ENCODE data around the gene ZDHHC11.
"Not testable (repeated sequence)": the region's sequence is repeated elsewhere in the genome, so short reads cannot be mapped to it uniquely, and the experiment has no call there.

ZDHHC11 gene

GRCh38 chr5:798505-799138, 52.2 kb downstream of the ZDHHC11 start:
- DNase-seq: not testable (repeated sequence)

DNA sequence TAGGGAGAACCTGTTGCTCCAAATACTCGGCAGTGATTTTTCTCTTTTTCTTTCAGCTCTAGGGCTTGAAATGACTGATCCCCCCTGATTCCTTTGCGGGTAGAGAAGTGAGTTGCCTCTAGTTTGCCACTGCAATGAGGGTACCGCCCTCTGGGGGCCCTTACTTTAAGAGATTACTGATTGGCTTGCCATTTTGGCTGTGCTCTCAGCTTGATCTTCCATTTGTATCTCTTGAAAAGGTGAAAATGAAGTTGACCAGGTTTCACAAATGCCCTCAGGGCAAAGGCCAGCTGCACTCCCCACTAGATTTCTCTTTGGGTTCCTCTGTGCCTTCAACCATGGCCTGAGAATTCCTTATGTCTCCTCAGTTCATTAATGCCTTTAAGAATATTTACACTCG, 52.8 kb downstream of the ZDHHC11 start:
- not testable (repeated sequence) for DNase-seq

DNA sequence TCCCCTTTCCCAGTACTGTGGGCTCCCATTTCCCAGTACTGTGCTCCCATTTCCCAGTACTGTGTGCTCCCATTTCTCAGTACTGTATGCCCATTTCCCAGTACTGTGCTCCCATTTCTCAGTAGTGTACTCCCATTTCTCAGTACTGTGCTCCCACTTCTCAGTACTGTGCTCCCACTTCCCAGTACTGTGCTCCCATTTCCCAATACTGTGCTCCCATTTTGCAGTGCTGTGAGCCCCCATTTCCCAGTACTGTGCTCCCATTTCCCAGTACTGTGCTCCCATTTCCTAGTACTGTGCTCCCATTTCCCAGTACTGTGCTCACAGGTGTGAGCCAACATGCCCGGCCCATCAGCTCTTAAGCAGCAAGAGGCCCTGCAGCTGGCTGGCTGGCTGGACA, 54.9 kb downstream of the ZDHHC11 start:
- DNase-seq: not testable (repeated sequence)

GRCh38 chr5:794948-795347, 55.8 kb downstream of the ZDHHC11 start:
- not testable (repeated sequence) for DNase-seq

DNA sequence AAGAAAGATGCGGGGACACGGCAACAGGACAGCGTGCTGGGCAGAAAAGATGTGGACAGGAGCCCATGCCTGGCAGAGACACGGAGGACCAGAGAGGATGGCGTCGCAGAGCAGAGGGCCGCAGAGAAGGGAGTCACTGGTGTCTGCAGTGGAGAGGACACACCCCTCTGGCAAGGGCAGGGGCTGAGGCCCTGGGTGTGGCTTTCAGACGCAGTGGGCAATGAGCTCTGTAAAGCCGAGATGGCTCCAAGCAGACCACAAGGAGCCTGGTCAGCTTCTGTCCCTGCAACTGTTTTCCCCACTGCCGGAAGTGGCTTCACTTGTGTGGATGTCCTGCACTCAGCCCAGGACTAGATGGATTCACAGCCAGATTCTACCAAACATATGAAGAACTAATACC, 62.1 kb downstream of the ZDHHC11 start:
- DNase-seq: not testable (repeated sequence)

GRCh38 chr5:787857-788233, 62.9 kb downstream of the ZDHHC11 start:
- not testable (repeated sequence) for DNase-seq

DNA sequence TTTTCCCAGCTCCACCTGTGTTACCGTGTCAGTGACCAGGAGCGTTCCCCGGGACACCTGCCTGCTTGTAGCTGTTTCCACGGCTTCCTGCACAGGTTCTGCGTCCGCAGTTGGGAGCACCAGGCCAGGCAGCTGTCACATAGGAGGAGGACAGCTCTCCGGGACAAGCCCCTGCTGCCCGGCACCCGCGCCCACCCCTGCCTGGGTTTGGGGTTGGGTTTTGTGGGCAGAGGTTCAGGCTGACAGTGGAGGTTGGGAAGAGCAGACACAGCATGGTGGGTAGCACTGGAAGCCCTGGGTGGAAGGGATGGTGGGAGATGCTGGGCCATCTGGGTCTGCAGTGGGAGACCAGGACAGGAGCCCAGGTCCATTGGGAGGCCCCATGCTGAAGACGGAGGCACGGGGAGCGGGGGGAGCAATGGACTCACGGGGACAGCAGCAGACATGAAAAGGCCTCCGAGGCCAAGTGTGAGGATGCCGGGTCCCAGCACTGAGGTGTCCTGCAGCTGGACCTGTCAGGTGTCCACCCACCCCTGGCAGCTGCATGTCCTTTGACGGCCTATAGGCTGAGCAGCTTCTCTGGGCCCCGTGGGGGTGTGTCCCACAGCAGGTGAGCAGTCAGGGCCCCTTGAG, 63.4 kb downstream of the ZDHHC11 start:
- not testable (repeated sequence) for DNase-seq

GRCh38 chr5:785181-785705, 65.5 kb downstream of the ZDHHC11 start:
- not testable (repeated sequence) for DNase-seq

GRCh38 chr5:784428-785177, 66.2 kb downstream of the ZDHHC11 start, which contains the start of gene ZDHHC11B:
Gene ZDHHC11B (minus strand): TSS chr5:784729. CDS start chr5:766919, 17,810 bp downstream.
- peak; percentile 96 for DNase-seq

DNA sequence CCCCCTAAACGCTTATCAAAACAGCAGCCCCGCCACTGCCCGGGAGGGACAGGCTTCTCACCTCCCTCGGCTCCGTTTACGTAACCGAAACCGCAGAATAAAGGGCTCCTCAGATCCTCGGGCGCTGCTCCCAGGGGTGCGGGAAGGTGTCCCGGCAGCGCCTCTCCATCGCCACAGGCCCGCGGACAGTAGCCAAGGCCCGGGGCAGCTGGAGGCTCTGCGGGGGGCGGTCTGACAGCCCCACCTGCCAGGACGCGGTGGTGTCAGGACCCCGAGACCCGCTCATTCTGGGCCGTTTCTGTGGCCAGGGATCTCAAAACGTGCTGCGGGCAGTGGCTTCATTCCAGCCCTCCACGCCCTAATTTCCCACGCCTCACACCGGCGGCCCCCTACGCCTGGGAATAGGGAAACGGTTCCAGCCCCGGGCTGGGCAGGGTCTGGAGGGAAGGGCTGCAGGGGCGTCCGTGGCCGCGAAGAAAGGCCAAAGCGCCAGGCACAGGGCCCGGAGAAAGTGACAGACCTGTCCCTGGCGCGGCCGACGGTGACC, 66.8 kb downstream of the ZDHHC11 start:
- peak in 1 of 2 donors; percentile 29 for DNase-seq

- DNase-seq: peak in 1 of 2 donors; percentile 38
Measured at GRCh38 chr5:783049-783802, 67.6 kb downstream of the ZDHHC11 start.

GRCh38 chr5:782356-782755, 68.4 kb downstream of the ZDHHC11 start:
- DNase-seq: not testable (repeated sequence)

GRCh38 chr5:780571-780970, 70.2 kb downstream of the ZDHHC11 start:
- DNase-seq: not testable (repeated sequence)

DNA sequence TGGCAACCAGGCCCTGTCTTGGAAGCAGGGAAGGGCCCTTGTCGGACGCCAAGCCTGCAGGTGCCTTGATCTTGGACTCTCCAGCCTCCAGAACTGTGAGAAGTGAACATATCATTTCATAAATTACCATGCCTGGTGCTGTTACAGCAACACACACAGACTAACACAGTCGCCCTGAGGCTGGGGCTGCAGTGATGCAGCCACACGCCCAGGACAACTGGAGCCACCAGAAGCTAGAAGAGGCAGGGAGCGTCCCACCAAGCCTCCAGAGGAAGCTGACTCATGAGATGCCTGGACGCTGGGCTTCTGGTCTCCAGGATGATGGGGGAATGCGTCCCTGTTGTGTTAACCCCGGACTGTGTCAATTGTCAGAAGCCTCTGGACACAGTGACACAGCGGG, 71.8 kb downstream of the ZDHHC11 start:
- DNase-seq: not testable (repeated sequence)

GRCh38 chr5:778421-778820, 72.4 kb downstream of the ZDHHC11 start:
- DNase-seq: not testable (repeated sequence)

GRCh38 chr5:777756-778161, 73.0 kb downstream of the ZDHHC11 start:
- peak in 1 of 2 donors; percentile 18 for DNase-seq

DNA sequence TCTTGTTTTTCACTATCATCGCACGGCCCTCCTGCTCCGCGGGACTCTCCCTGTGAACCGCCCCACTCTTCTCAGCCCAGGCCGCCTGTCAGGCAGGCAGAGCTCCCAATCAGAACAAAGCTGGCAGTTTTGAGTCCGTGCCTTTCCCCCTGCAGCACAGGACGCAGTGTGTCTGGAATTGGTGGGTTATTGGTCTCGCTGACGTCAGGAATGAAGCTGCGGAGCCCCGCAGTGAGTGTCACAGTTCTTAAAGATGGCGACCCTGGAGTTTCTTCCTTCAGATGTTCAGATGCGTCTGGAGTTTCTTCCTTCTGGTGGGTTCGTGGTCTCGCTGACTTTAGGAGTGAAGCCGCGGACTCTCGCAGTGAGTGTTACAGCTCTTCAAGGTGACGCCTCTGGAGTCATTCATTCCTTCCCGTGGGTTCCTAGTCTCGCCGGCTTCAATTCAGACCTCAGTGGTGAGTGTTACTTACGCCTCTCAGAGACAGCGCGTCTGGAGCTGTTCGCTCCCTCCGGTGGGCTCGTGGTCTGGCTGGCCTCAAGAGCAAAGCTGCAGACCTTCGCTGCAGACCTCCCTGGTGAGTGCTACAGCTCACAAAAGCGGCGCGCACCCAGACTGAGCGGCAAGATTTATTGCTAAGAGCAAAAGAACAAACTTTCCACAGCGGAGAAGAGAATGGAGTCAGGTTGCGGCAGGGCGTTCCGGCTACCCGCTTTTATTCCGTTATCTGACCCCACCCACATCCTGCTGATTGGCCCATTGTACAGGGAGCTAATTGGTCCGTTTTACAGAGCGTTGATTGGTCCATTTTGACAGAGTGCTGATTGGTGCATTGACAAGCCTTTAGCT, 73.7 kb downstream of the ZDHHC11 start:
- peak in 1 of 2 donors; percentile 17 for DNase-seq

DNA sequence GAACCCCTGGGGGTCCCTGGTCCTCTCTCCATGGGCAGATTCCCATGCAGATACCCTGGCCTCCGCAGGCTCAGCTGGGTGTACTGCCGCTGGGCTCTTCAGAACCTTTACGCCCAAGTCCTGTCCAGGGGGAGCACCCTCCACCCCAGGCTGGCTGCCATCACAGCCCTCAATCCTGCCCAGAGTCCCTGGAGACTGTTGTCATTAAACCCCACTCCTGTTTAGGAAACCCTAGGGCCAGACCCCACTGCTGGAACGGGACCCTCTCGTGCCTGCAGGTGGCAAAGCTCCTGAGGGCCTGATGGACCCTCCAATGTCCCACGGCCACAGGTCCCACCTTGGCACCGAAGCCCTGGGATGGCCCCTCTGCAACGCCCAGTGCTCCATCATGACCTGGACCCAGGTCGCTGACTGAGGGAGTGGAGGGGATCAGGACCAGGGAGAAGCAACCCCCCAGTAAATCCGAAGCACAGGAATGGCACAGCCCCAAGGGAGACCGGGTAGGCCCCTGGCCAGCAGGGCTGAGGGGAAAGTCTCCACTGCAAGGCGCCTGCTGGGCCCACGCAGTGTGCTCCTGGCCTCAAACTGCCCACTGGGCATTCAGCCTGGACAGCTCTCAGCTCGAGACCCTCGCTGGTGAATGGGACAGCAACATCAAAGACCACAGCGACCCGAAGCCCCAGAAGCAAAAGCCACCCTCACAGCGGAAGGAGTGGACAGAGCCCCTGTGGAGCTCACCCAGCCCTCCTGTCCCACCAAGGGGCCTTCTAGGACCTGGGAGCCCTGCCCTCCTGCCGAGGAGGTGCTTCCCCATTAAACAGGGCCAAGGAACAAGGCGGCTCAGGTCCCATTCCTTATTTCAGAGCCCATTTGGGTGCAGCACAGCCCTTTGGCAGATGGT, 74.6 kb downstream of the ZDHHC11 start:
- DNase-seq: peak in 1 of 2 donors; percentile 19

- DNase-seq: not testable (repeated sequence)
Measured at GRCh38 chr5:775595-775960, 75.2 kb downstream of the ZDHHC11 start.

DNA sequence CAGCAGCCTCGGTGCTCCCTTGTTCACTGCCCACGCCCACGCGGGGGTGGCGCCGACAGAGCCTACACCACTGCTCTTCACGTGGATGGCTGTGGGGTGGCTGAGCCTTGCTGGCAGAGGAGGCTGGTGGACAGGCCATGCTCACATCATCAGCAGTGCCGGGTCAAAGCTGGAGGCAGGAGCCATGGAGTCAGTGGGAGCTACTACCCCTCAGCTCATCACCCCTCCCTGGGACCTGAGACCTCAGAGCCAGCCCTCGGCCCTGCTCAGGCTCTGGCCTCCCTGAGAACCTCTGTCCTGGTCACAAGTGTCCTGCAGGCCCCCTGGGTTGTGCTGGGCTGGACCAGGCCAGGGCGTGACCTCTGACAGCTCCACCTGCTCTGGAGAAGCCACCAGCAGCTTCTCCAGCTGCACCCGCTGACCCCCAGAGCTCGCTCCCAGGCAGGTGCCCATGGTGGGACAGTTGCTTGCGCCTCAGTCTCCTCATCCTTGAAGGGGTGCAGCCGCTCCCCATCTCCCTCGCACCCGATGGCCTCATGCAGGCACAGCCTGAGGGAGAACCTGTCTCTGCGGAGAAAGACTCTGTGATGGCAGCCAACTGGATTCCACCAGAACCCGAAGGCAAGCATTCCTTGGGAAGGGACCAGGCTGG, 75.8 kb downstream of the ZDHHC11 start:
- not testable (repeated sequence) for DNase-seq
